ENCODE results near the gene AREL1. TPM values are rescaled to one million over a fixed set of nuclear protein-coding genes. Genes with fewer than 3 reads are reported as not detected.
A peak's percentile ranks its signal among the peaks of the same experiment; 100 is the strongest.

AREL1 gene
- total and polyA plus RNA-seq, 10 of the 15 experiments (the other 5 are each of a cell fraction or from before 2014, with no cell fraction given): 6.2 to 40.4 (median 23.7) TPM

GRCh38 chr14:74614508-74615495 is 98.1 kb downstream of the AREL1 start:
- ATAC-seq: peak; percentile 59
- POLR2A ChIA-PET: no interaction called here

More at GRCh38 chr14:74614508-74615495, 98.1 kb downstream of the AREL1 start:
- peaks cover 0 to 1% of the 10 kb centered on the region in 2 experiments; a peak in 2 of 4 replicates for H3K27me3 ChIP-seq (replicated peaks in 1 of 2; ENCODE audit: control insufficient read depth in 2 of 2, insufficient read depth in 2 of 2, low read length in 1 of 2)
- no peaks in the 10 kb centered on the region for H3K36me3 ChIP-seq (ENCODE audit: control insufficient read depth in 2 of 2, insufficient read depth in 2 of 2, low read length in 1 of 2)
- no peak overlapping the region; the same call in 1 of the 2 replicates for H2AFZ ChIP-seq (ENCODE audit: control insufficient read depth, low read depth, low read length)
- RAD21 ChIA-PET (ENCODE audit: unreplicated experiment): interaction anchor here (1.0 to 1.4 kb wide), 4 partner anchors 23 to 221 kb away, joined by 3 to 4 read pairs (median 3); partner anchors contain the start of genes ISCA2 and NPC2
- in situ Hi-C loops (cut with MboI): no loop called here
- intact Hi-C loops (cut with micrococcal nuclease; ENCODE audit: unreplicated experiment): loop anchor here (5.0 kb wide), 1 partner anchor 32 kb away; no protein-coding TSS in a partner anchor
- no peak overlapping the region for H3K4me3 ChIP-seq
- no peaks in the 10 kb centered on the region for H4K20me1 ChIP-seq (ENCODE audit: control insufficient read depth, insufficient read depth)
- H3K27ac ChIP-seq (ENCODE audit: control insufficient read depth, insufficient read depth): no peak overlapping the region
- no TSS peak for BruUV-seq (replicated peaks)
- peak; percentile 61 for FAIRE-seq
- H3K4me1 ChIP-seq (ENCODE audit: control insufficient read depth, insufficient read depth, low read length): peaks cover 25% of the 10 kb centered on the region
- TF ChIP-seq, protein P1, sequence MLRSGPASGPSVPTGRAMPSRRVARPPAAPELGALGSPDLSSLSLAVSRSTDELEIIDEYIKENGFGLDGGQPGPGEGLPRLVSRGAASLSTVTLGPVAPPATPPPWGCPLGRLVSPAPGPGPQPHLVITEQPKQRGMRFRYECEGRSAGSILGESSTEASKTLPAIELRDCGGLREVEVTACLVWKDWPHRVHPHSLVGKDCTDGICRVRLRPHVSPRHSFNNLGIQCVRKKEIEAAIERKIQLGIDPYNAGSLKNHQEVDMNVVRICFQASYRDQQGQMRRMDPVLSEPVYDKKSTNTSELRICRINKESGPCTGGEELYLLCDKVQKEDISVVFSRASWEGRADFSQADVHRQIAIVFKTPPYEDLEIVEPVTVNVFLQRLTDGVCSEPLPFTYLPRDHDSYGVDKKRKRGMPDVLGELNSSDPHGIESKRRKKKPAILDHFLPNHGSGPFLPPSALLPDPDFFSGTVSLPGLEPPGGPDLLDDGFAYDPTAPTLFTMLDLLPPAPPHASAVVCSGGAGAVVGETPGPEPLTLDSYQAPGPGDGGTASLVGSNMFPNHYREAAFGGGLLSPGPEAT (IDR thresholded peaks at IDR 0.05; ENCODE audit: low read depth): no peak
- TF ChIP-seq SPI1 (IDR thresholded peaks at IDR 0.05; ENCODE audit: borderline replicate concordance, insufficient read depth, low read depth, low read length) (0 out of 2 replicates have a peak, but pooled peaks have one; percentile 20), IKZF1 (conservative IDR thresholded peaks at IDR 0.05) (peak; percentile 59), IKZF2 (IDR thresholded peaks at IDR 0.05) (peak; percentile 59 to 67), MEF2B (IDR thresholded peaks at IDR 0.05; ENCODE audit: partially characterized antibody, poor library complexity, severe bottlenecking) (peak; percentile 27), PAX8 (IDR thresholded peaks at IDR 0.05) (peak; percentile 84; the same call in 1 of the 2 replicates), SMAD1 (IDR thresholded peaks at IDR 0.05; ENCODE audit: low read depth, partially characterized antibody) (no peak), PAX5 (IDR thresholded peaks at IDR 0.05; ENCODE audit: borderline replicate concordance, low read depth, low read length) (peak; percentile 76; the same call in 1 of the 2 replicates), CHD2 (IDR thresholded peaks at IDR 0.05; ENCODE audit: borderline replicate concordance, low read depth, low read length) (no peak), CUX1 (IDR thresholded peaks at IDR 0.05; ENCODE audit: insufficient replicate concordance, low read depth, low read length) (no peak), FOXM1 (IDR thresholded peaks at IDR 0.05; ENCODE audit: low read depth, low read length) (no peak), RUNX3 (IDR thresholded peaks at IDR 0.05; ENCODE audit: low read length) (peak; percentile 68), NFIC (IDR thresholded peaks at IDR 0.05; ENCODE audit: low read depth, low read length) (no peak)
- H3K9me3 ChIP-seq (replicated peaks; ENCODE audit: control insufficient read depth, insufficient read depth, low read length): no peaks in the 10 kb centered on the region
- H3K4me2 ChIP-seq (ENCODE audit: control insufficient read depth, insufficient read depth): peak overlapping the region; percentile 26
- SMC1A ChIA-PET (ENCODE audit: uncharacterized antibody, unreplicated experiment): no interaction called here
- no peaks in the 10 kb centered on the region for H3K79me2 ChIP-seq (ENCODE audit: control insufficient read depth, insufficient read depth, low read length)
- WGBS (ENCODE audit: insufficient coverage, insufficient replicate concordance, low lambda C conversion rate, missing lambda C conversion rate): 28% methylated on average over 8 of the region's 8 CpGs
- CTCF ChIA-PET: interaction anchor here (0.5 to 1.5 kb wide), 6 partner anchors 11 to 389 kb away, joined by 3 to 8 read pairs (median 4); no protein-coding TSS in a partner anchor
- no peak overlapping the region for H3K9ac ChIP-seq (ENCODE audit: control insufficient read depth, insufficient read depth, low read length)
- DNase-seq (ENCODE audit: low read depth, low spot score): peak; percentile 40

All from GM12878 (cell line).